ENCODE results near the gene FLNB. TPM values are rescaled to one million over a fixed set of nuclear protein-coding genes. Genes with fewer than 3 reads are reported as not detected.

FLNB gene
- total and polyA plus RNA-seq, 10 of the 15 experiments (the other 5 are each of a cell fraction or from before 2014, with no cell fraction given) = 13.6 to 51.8 (median 26.4) TPM

DNA sequence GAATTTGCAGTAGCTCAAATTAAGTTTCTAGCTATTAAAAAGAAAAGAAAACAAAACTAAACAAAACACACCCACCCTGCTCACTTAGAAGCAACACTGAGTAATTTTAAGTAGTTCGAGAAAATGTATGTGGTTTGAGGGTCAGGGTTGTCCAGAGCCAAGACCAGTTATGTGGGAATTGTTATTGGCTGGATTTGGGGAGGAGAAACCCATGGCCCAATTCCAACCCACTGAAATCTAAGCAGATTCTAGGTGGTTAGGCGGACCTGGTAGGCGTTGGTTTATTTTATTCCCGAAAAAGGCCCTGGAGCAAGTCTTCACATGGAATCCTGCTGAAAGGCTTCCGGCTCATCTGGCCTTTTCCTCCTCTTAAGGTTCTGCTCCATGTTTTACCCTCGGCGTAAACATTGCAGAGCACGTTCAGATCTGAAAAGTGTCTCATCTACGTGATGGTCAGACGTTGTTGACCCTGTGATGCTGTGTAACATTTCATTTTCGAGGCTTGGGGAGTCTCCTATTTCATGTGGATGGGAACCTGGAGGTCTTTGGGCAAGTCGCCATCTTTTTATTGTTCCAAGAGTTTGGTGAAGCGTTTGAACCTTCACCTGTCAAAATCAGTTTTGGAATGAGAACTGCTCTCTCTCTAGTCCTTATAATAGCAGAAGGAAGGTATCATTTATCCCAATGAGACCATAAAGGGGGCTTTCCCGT, 64.0 kb downstream of the FLNB start (continued):
- TF ChIP-seq, protein P1, sequence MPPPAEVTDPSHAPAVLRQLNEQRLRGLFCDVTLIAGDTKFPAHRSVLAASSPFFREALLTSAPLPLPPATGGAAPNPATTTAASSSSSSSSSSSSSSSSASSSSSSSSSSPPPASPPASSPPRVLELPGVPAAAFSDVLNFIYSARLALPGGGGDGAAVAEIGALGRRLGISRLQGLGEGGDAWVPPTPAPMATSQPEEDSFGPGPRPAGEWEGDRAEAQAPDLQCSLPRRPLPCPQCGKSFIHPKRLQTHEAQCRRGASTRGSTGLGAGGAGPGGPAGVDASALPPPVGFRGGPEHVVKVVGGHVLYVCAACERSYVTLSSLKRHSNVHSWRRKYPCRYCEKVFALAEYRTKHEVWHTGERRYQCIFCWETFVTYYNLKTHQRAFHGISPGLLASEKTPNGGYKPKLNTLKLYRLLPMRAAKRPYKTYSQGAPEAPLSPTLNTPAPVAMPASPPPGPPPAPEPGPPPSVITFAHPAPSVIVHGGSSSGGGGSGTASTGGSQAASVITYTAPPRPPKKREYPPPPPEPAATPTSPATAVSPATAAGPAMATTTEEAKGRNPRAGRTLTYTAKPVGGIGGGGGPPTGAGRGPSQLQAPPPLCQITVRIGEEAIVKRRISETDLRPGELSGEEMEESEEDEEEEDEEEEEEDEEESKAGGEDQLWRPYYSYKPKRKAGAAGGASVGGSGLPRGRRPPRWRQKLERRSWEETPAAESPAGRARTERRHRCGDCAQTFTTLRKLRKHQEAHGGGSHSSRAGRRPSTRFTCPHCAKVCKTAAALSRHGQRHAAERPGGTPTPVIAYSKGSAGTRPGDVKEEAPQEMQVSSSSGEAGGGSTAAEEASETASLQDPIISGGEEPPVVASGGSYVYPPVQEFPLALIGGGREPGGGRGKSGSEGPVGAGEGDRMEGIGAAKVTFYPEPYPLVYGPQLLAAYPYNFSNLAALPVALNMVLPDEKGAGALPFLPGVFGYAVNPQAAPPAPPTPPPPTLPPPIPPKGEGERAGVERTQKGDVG (CRISPR knock-in tag; IDR thresholded peaks at IDR 0.05) = no peak
- TF ChIP-seq JUNB (IDR thresholded peaks at IDR 0.05) (no peak), NFXL1 (IDR thresholded peaks at IDR 0.05; ENCODE audit: borderline replicate concordance) (no peak), SMC3 (IDR thresholded peaks at IDR 0.05; ENCODE audit: borderline replicate concordance, low read length) (no peak), BHLHE40 (IDR thresholded peaks at IDR 0.05; ENCODE audit: borderline replicate concordance in 1 of 2, low read depth in 2 of 2, low read length in 1 of 2) (no peak)
- TF ChIP-seq, protein P2, sequence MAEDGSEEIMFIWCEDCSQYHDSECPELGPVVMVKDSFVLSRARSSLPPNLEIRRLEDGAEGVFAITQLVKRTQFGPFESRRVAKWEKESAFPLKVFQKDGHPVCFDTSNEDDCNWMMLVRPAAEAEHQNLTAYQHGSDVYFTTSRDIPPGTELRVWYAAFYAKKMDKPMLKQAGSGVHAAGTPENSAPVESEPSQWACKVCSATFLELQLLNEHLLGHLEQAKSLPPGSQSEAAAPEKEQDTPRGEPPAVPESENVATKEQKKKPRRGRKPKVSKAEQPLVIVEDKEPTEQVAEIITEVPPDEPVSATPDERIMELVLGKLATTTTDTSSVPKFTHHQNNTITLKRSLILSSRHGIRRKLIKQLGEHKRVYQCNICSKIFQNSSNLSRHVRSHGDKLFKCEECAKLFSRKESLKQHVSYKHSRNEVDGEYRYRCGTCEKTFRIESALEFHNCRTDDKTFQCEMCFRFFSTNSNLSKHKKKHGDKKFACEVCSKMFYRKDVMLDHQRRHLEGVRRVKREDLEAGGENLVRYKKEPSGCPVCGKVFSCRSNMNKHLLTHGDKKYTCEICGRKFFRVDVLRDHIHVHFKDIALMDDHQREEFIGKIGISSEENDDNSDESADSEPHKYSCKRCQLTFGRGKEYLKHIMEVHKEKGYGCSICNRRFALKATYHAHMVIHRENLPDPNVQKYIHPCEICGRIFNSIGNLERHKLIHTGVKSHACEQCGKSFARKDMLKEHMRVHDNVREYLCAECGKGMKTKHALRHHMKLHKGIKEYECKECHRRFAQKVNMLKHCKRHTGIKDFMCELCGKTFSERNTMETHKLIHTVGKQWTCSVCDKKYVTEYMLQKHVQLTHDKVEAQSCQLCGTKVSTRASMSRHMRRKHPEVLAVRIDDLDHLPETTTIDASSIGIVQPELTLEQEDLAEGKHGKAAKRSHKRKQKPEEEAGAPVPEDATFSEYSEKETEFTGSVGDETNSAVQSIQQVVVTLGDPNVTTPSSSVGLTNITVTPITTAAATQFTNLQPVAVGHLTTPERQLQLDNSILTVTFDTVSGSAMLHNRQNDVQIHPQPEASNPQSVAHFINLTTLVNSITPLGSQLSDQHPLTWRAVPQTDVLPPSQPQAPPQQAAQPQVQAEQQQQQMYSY (CRISPR knock-in tag; IDR thresholded peaks at IDR 0.05) = no peak

Measured in GM12878 (cell line).